Neural cell (in vitro differentiated cells): ENCODE results near the gene COLQ. TPM values are rescaled to one million over a fixed set of nuclear protein-coding genes. Genes with fewer than 3 reads are reported as not detected.

Source experiments
- H2AFZ ChIP-seq: fragments of 200-600, 300-800 bp; sonication (generic), shearing (Covaris generic); 2 replicates; pipeline ENCODE4 v1.6.0; 2014; ENCODE audit warnings: low read depth, mild to moderate bottlenecking, antibody characterized with exemption, low read length, moderate library complexity
- H3F3A ChIP-seq: fragments of 200-600 bp; shearing (Covaris generic); 2 replicates; pipeline ENCODE4 v1.6.1; 2016; ENCODE audit warnings: mild to moderate bottlenecking, moderate library complexity, mixed read lengths, antibody characterized with exemption, low read length; ENCODE audit not compliant: insufficient read depth, poor library complexity, severe bottlenecking
- H3K27ac ChIP-seq: fragments of 200-600, 300-800 bp; sonication (generic), shearing (Covaris generic); 2 replicates; pipeline ENCODE4 v1.5.1; 2014; ENCODE audit warnings: mild to moderate bottlenecking, low read length, moderate library complexity
- H3K27me3 ChIP-seq: fragments of 300-800, 200-600 bp; sonication (generic), shearing (Covaris generic); 2 replicates; pipeline ENCODE4 v1.6.0; 2014; ENCODE audit warnings: mild to moderate bottlenecking, low read depth, low read length, moderate library complexity; ENCODE audit not compliant: insufficient read depth
- H3K36me3 ChIP-seq: fragments of 300-800, 200-600 bp; sonication (generic), shearing (Covaris generic); 2 replicates; pipeline ENCODE4 v1.5.1; 2014; ENCODE audit warnings: mild to moderate bottlenecking, antibody characterized with exemption, low read length, moderate library complexity; ENCODE audit not compliant: insufficient read depth
- H3K4me2 ChIP-seq: fragments of 300-800, 200-600 bp; sonication (generic), shearing (Covaris generic); 2 replicates; pipeline ENCODE4 v1.6.0; 2014; ENCODE audit warnings: mild to moderate bottlenecking, low read length
- H3K4me3 ChIP-seq: fragments of 300-800, 200-600 bp; sonication (generic), shearing (Covaris generic); 2 replicates; pipeline ENCODE4 v1.5.1; 2014; ENCODE audit warnings: mild to moderate bottlenecking, low read length, moderate library complexity
- H3K79me2 ChIP-seq: fragments of 200-600 bp; shearing (Covaris generic); replicated peaks from 2 replicates; pipeline ENCODE4 v1.6.0; 2014; ENCODE audit warnings: mild to moderate bottlenecking, low read length, moderate library complexity; ENCODE audit not compliant: insufficient read depth
- H3K9ac ChIP-seq: fragments of 300-800, 200-600 bp; sonication (generic), shearing (Covaris generic); 2 replicates; pipeline ENCODE4 v1.6.1; 2016; ENCODE audit warnings: mild to moderate bottlenecking, low read length, mixed read lengths
- H3K9me2 ChIP-seq: fragments of 200-600 bp; shearing (Covaris generic); 2 replicates; pipeline ENCODE4 v1.6.1; 2016; ENCODE audit warnings: mild to moderate bottlenecking, low read length, mixed read lengths; ENCODE audit not compliant: insufficient read depth
- H3K9me3 ChIP-seq: fragments of 200-600, 300-800 bp; sonication (generic), shearing (Covaris generic); 2 replicates; pipeline ENCODE4 v1.6.1; 2016; ENCODE audit warnings: mild to moderate bottlenecking, mixed run types, low read length, moderate library complexity, mixed read lengths
- H4K20me1 ChIP-seq: fragments of 200-600 bp; shearing (Covaris generic); 2 replicates; pipeline ENCODE4 v1.6.1; 2016; ENCODE audit warnings: mild to moderate bottlenecking, mixed run types; ENCODE audit not compliant: insufficient read depth
- CTCF ChIP-seq: fragments of 450-650 bp; IDR thresholded peaks from 2 replicates; pipeline ENCODE4 v1.5.1; 2014; ENCODE audit warnings: antibody characterized with exemption, mild to moderate bottlenecking, moderate library complexity; ENCODE audit not compliant: poor library complexity, severe bottlenecking
- EP300 ChIP-seq: fragments of 450-650 bp; conservative IDR thresholded peaks from 2 replicates; pipeline ENCODE4 v1.6.1; 2014; ENCODE audit warnings: antibody characterized with exemption, mild to moderate bottlenecking, moderate library complexity; ENCODE audit not compliant: poor library complexity, severe bottlenecking
- EZH2 ChIP-seq: fragments of 200-600, 300-800 bp; shearing (Covaris generic), sonication (generic); IDR thresholded peaks from 2 replicates; pipeline ENCODE4 v1.6.1; 2014; ENCODE audit warnings: antibody characterized with exemption, low read length, borderline replicate concordance, mild to moderate bottlenecking; ENCODE audit not compliant: insufficient read depth, poor library complexity, severe bottlenecking
- MXI1 ChIP-seq: fragments of 450-650 bp; conservative IDR thresholded peaks from 2 replicates; pipeline ENCODE4 v1.6.1; 2014; ENCODE audit warnings: antibody characterized with exemption, mild to moderate bottlenecking; ENCODE audit not compliant: poor library complexity, severe bottlenecking
- POLR2AphosphoS5 ChIP-seq: IDR thresholded peaks from 2 replicates; pipeline ENCODE4 v1.6.1; 2012
- RAD21 ChIP-seq: fragments of 450-650 bp; conservative IDR thresholded peaks from 2 replicates; pipeline ENCODE4 v1.6.1; 2014; ENCODE audit warnings: antibody characterized with exemption, mild to moderate bottlenecking, moderate library complexity
- REST ChIP-seq: IDR thresholded peaks from 2 replicates; pipeline ENCODE4 v1.6.1; 2012; ENCODE audit warnings: borderline replicate concordance
- SMC3 ChIP-seq: fragments of 450-650 bp; conservative IDR thresholded peaks from 2 replicates; pipeline ENCODE4 v1.6.1; 2014; ENCODE audit warnings: antibody characterized with exemption, mild to moderate bottlenecking, moderate library complexity; ENCODE audit not compliant: poor library complexity
- TAF1 ChIP-seq: IDR thresholded peaks from 2 replicates; pipeline ENCODE4 v1.6.1; 2012; ENCODE audit warnings: low read depth
- polyA plus RNA-seq: library from polyadenylated mRNA; depleted of rRNA; stranded (reverse); fragments of >200 nt; gene quantifications from 2 replicates; pipeline ENCODE4 v1.2.3, GENCODE V29; 2014

Gene COLQ
- polyA plus RNA-seq, 1 donor from 2014 or later, result 9.5 TPM

GRCh38 chr3:15549846-15550245 lies 28.3 kb upstream of the COLQ start:
- Histone ChIP-seq H3K4me2 (no peak overlapping the region), H3K9me2 (no peaks in the 10 kb centered on the region), H4K20me1 (no peaks in the 10 kb centered on the region), H3K9ac (no peak overlapping the region), H2AFZ (no peak overlapping the region), H3K27me3 (no peaks in the 10 kb centered on the region), H3K36me3 (no peaks in the 10 kb centered on the region), H3K27ac (no peak overlapping the region), H3K4me3 (no peak overlapping the region), H3K9me3 (no peaks in the 10 kb centered on the region), H3F3A (no peaks in the 10 kb centered on the region), H3K79me2 (no peaks in the 10 kb centered on the region)
- TF ChIP-seq SMC3, result no peak
- TF ChIP-seq POLR2AphosphoS5, result no peak
- TF ChIP-seq RAD21, result no peak
- no peak for TF ChIP-seq MXI1
- TF ChIP-seq TAF1, result no peak
- TF ChIP-seq EZH2, result no peak
- no peak for TF ChIP-seq EP300
- no peak for TF ChIP-seq REST
- no peak for TF ChIP-seq CTCF

GRCh38 chr3:15542614-15543013 lies 21.1 kb upstream of the COLQ start:
- Histone ChIP-seq H3K9me3 (no peaks in the 10 kb centered on the region), H3K9me2 (no peaks in the 10 kb centered on the region), H3K4me3 (no peak overlapping the region), H3K79me2 (no peaks in the 10 kb centered on the region), H2AFZ (no peak overlapping the region), H3F3A (no peaks in the 10 kb centered on the region), H3K36me3 (no peaks in the 10 kb centered on the region), H3K4me2 (no peak overlapping the region), H4K20me1 (no peaks in the 10 kb centered on the region), H3K9ac (no peak overlapping the region), H3K27me3 (no peaks in the 10 kb centered on the region), H3K27ac (no peak overlapping the region)
- TF ChIP-seq TAF1 (no peak), REST (no peak), CTCF (no peak), POLR2AphosphoS5 (no peak), EZH2 (no peak), RAD21 (no peak), SMC3 (no peak), MXI1 (no peak), EP300 (no peak)
